NCI-H526 (cell line): ENCODE data around the gene MAGI1.

Experiments used
- DNase-seq, 2 experiments: peaks; one replicate each; lab custom pipeline; 2025; lab: John Stamatoyannopoulos, UW

Gene MAGI1

GRCh38 chr3:65356331-65357248 is 682.1 kb downstream of the MAGI1 start:
- DNase-seq = no peak

GRCh38 chr3:65354880-65355279 is 683.8 kb downstream of the MAGI1 start:
- peak; percentile 5 to 48 for DNase-seq

GRCh38 chr3:65352951-65353350 is 685.8 kb downstream of the MAGI1 start:
- no peak for DNase-seq

GRCh38 chr3:65351753-65352152 is 687.0 kb downstream of the MAGI1 start:
- no peak for DNase-seq

GRCh38 chr3:65350801-65351476 is 687.8 kb downstream of the MAGI1 start:
- no peak for DNase-seq

- DNase-seq = no peak
Observed at GRCh38 chr3:65348398-65348995, 690.2 kb downstream of the MAGI1 start.

GRCh38 chr3:65347166-65347565 is 691.6 kb downstream of the MAGI1 start:
- DNase-seq = no peak

- DNase-seq = no peak
Observed at GRCh38 chr3:65344846-65345245, 693.9 kb downstream of the MAGI1 start.

GRCh38 chr3:65344444-65344843 is 694.3 kb downstream of the MAGI1 start:
- DNase-seq = no peak

- no peak for DNase-seq
Observed at GRCh38 chr3:65343736-65344135, 695.0 kb downstream of the MAGI1 start.

GRCh38 chr3:65343026-65343425 is 695.7 kb downstream of the MAGI1 start:
- DNase-seq = no peak

- peak; percentile 7 to 76 for DNase-seq
Observed at GRCh38 chr3:65342084-65342683, 696.5 kb downstream of the MAGI1 start.

GRCh38 chr3:65339192-65339740 is 699.5 kb downstream of the MAGI1 start:
- no peak for DNase-seq

- no peak for DNase-seq
Observed at GRCh38 chr3:65338571-65338970, 700.1 kb downstream of the MAGI1 start.

GRCh38 chr3:65335587-65335986 is 703.1 kb downstream of the MAGI1 start:
- no peak for DNase-seq

- DNase-seq = peak; percentile 3 to 24
Observed at GRCh38 chr3:65334045-65334665, 704.6 kb downstream of the MAGI1 start.

- no peak for DNase-seq
Observed at GRCh38 chr3:65331730-65332129, 707.0 kb downstream of the MAGI1 start.

GRCh38 chr3:65330072-65330471 is 708.6 kb downstream of the MAGI1 start:
- DNase-seq = no peak

GRCh38 chr3:65328148-65328547 is 710.6 kb downstream of the MAGI1 start:
- no peak for DNase-seq

GRCh38 chr3:65326574-65326973 is 712.1 kb downstream of the MAGI1 start:
- DNase-seq = no peak

GRCh38 chr3:65322910-65323309 is 715.8 kb downstream of the MAGI1 start:
- no peak for DNase-seq

GRCh38 chr3:65318231-65318630 is 720.5 kb downstream of the MAGI1 start:
- DNase-seq = no peak
